ENCODE data around the gene STEAP3. TPM values are rescaled to one million over a fixed set of nuclear protein-coding genes. Genes with fewer than 3 reads are reported as not detected.

The STEAP3 gene
- polyA plus RNA-seq, 1 donor from 2014 or later: not detected

GRCh38 chr2:119245076-119245840 lies 21.6 kb downstream of the STEAP3 start:
- TF ChIP-seq, protein P1, sequence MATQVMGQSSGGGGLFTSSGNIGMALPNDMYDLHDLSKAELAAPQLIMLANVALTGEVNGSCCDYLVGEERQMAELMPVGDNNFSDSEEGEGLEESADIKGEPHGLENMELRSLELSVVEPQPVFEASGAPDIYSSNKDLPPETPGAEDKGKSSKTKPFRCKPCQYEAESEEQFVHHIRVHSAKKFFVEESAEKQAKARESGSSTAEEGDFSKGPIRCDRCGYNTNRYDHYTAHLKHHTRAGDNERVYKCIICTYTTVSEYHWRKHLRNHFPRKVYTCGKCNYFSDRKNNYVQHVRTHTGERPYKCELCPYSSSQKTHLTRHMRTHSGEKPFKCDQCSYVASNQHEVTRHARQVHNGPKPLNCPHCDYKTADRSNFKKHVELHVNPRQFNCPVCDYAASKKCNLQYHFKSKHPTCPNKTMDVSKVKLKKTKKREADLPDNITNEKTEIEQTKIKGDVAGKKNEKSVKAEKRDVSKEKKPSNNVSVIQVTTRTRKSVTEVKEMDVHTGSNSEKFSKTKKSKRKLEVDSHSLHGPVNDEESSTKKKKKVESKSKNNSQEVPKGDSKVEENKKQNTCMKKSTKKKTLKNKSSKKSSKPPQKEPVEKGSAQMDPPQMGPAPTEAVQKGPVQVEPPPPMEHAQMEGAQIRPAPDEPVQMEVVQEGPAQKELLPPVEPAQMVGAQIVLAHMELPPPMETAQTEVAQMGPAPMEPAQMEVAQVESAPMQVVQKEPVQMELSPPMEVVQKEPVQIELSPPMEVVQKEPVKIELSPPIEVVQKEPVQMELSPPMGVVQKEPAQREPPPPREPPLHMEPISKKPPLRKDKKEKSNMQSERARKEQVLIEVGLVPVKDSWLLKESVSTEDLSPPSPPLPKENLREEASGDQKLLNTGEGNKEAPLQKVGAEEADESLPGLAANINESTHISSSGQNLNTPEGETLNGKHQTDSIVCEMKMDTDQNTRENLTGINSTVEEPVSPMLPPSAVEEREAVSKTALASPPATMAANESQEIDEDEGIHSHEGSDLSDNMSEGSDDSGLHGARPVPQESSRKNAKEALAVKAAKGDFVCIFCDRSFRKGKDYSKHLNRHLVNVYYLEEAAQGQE (IDR thresholded peaks at IDR 0.05; ENCODE audit: borderline replicate concordance): no peak
- no peak for TF ChIP-seq TAF1 (IDR thresholded peaks at IDR 0.05; ENCODE audit: low read depth)
- TF ChIP-seq CTCF (IDR thresholded peaks at IDR 0.05; ENCODE audit: poor library complexity, severe bottlenecking): no peak
- TF ChIP-seq RAD21 (conservative IDR thresholded peaks at IDR 0.05): no peak
- TF ChIP-seq POLR2AphosphoS5 (IDR thresholded peaks at IDR 0.05): no peak
- TF ChIP-seq EZH2 (IDR thresholded peaks at IDR 0.05; ENCODE audit: borderline replicate concordance, insufficient read depth, low read length, poor library complexity, severe bottlenecking): no peak
- no peak for TF ChIP-seq SMC3 (conservative IDR thresholded peaks at IDR 0.05; ENCODE audit: poor library complexity)
- no peak for TF ChIP-seq EP300 (conservative IDR thresholded peaks at IDR 0.05; ENCODE audit: poor library complexity, severe bottlenecking)
- no peak for TF ChIP-seq MXI1 (conservative IDR thresholded peaks at IDR 0.05; ENCODE audit: poor library complexity, severe bottlenecking)
- Histone ChIP-seq H2AFZ (ENCODE audit: low read depth, low read length) (no peak overlapping the region), H3K27ac (ENCODE audit: low read length) (no peak overlapping the region), H3K79me2 (replicated peaks; ENCODE audit: insufficient read depth, low read length) (no peaks in the 10 kb centered on the region), H3K4me2 (ENCODE audit: low read length) (no peak overlapping the region), H3K36me3 (ENCODE audit: insufficient read depth, low read length) (no peaks in the 10 kb centered on the region), H3K9me3 (ENCODE audit: low read length) (no peaks in the 10 kb centered on the region), H3K9me2 (ENCODE audit: insufficient read depth, low read length) (no peaks in the 10 kb centered on the region), H3F3A (ENCODE audit: insufficient read depth, low read length, poor library complexity, severe bottlenecking) (no peaks in the 10 kb centered on the region), H3K4me3 (ENCODE audit: low read length) (no peak overlapping the region), H3K27me3 (ENCODE audit: insufficient read depth, low read depth, low read length) (no peaks in the 10 kb centered on the region), H4K20me1 (ENCODE audit: insufficient read depth) (no peaks in the 10 kb centered on the region), H3K9ac (ENCODE audit: low read length) (no peak overlapping the region)

GRCh38 chr2:119245841-119246230 lies 22.2 kb downstream of the STEAP3 start:
- no peak overlapping the region for H2AFZ ChIP-seq (ENCODE audit: low read depth, low read length)
- H3K27ac ChIP-seq (ENCODE audit: low read length): no peak overlapping the region
- H3F3A ChIP-seq (ENCODE audit: insufficient read depth, low read length, poor library complexity, severe bottlenecking): no peaks in the 10 kb centered on the region
- H3K4me3 ChIP-seq (ENCODE audit: low read length): no peak overlapping the region
- no peaks in the 10 kb centered on the region for H3K79me2 ChIP-seq (replicated peaks; ENCODE audit: insufficient read depth, low read length)
- H3K36me3 ChIP-seq (ENCODE audit: insufficient read depth, low read length): no peaks in the 10 kb centered on the region
- no peaks in the 10 kb centered on the region for H3K27me3 ChIP-seq (ENCODE audit: insufficient read depth, low read depth, low read length)
- no peaks in the 10 kb centered on the region for H3K9me3 ChIP-seq (ENCODE audit: low read length)
- no peaks in the 10 kb centered on the region for H3K9me2 ChIP-seq (ENCODE audit: insufficient read depth, low read length)
- H4K20me1 ChIP-seq (ENCODE audit: insufficient read depth): no peaks in the 10 kb centered on the region
- TF ChIP-seq, protein P1 (IDR thresholded peaks at IDR 0.05; ENCODE audit: borderline replicate concordance): no peak
- TF ChIP-seq RAD21 (conservative IDR thresholded peaks at IDR 0.05) (no peak), EP300 (conservative IDR thresholded peaks at IDR 0.05; ENCODE audit: poor library complexity, severe bottlenecking) (no peak), EZH2 (IDR thresholded peaks at IDR 0.05; ENCODE audit: borderline replicate concordance, insufficient read depth, low read length, poor library complexity, severe bottlenecking) (no peak), POLR2AphosphoS5 (IDR thresholded peaks at IDR 0.05) (no peak), MXI1 (conservative IDR thresholded peaks at IDR 0.05; ENCODE audit: poor library complexity, severe bottlenecking) (no peak), SMC3 (conservative IDR thresholded peaks at IDR 0.05; ENCODE audit: poor library complexity) (no peak), TAF1 (IDR thresholded peaks at IDR 0.05; ENCODE audit: low read depth) (no peak), CTCF (IDR thresholded peaks at IDR 0.05; ENCODE audit: poor library complexity, severe bottlenecking) (no peak)
- no peak overlapping the region for H3K4me2 ChIP-seq (ENCODE audit: low read length)
- no peak overlapping the region for H3K9ac ChIP-seq (ENCODE audit: low read length)
